ENCODE data around the gene PAPPA2. TPM values are rescaled to one million over a fixed set of nuclear protein-coding genes. Genes with fewer than 3 reads are reported as not detected.
"Not testable (repeated sequence)": the region's sequence is repeated elsewhere in the genome, so short reads cannot be mapped to it uniquely, and the experiment has no call there.

The PAPPA2 gene
- total RNA-seq, 6 donors from 2014 or later = under 0.01 to 2.4 (median 0.45) TPM

GRCh38 chr1:176628775-176629174 lies 165.8 kb downstream of the PAPPA2 start:
- DNase-seq (no peak), ATAC-seq (ENCODE audit: low FRiP score in 2 of 2) (no peak)
- no peak for TF ChIP-seq POLR2A (IDR thresholded peaks at IDR 0.05)
- no peak for TF ChIP-seq POLR2AphosphoS5 (IDR thresholded peaks at IDR 0.05)
- no peak for TF ChIP-seq CTCF (IDR thresholded peaks at IDR 0.05)
- no peak for TF ChIP-seq EP300 (IDR thresholded peaks at IDR 0.05)
- no peaks in the 10 kb centered on the region for H3K4me1 ChIP-seq
- H3K36me3 ChIP-seq = no peaks in the 10 kb centered on the region
- H3K27ac ChIP-seq = no peak overlapping the region
- H3K27me3 ChIP-seq = no peaks in the 10 kb centered on the region
- WGBS, 2 donors = 73 to 76% methylated on average over 2 of the region's 2 CpGs
- H3K4me3 ChIP-seq = no peak overlapping the region
- no peaks in the 10 kb centered on the region for H3K9me3 ChIP-seq

- H3K36me3 ChIP-seq; H3K4me1 ChIP-seq; H3K27ac ChIP-seq; DNase-seq; ATAC-seq (ENCODE audit: low FRiP score in 2 of 2); H3K9me3 ChIP-seq; H3K27me3 ChIP-seq; H3K4me3 ChIP-seq: not testable (repeated sequence)
These were observed 171.8 kb downstream of the PAPPA2 start for GRCh38 chr1:176634733-176635132.

GRCh38 chr1:176638713-176639526 lies 175.9 kb downstream of the PAPPA2 start:
- H3K4me3 ChIP-seq = no peak overlapping the region
- H3K27ac ChIP-seq = no peak overlapping the region
- DNase-seq = no peak
- no peaks in the 10 kb centered on the region for H3K4me1 ChIP-seq
- 64 to 75% methylated on average over 3 of the region's 3 CpGs for WGBS, 2 donors
- H3K9me3 ChIP-seq = no peaks in the 10 kb centered on the region
- no peaks in the 10 kb centered on the region for H3K36me3 ChIP-seq
- TF ChIP-seq EP300 (IDR thresholded peaks at IDR 0.05) (no peak), CTCF (IDR thresholded peaks at IDR 0.05) (no peak), POLR2AphosphoS5 (IDR thresholded peaks at IDR 0.05) (no peak), POLR2A (IDR thresholded peaks at IDR 0.05) (no peak)
- ATAC-seq (ENCODE audit: low FRiP score in 2 of 2) = no peak
- no peaks in the 10 kb centered on the region for H3K27me3 ChIP-seq

GRCh38 chr1:176643536-176643935 lies 180.6 kb downstream of the PAPPA2 start:
- TF ChIP-seq CTCF (IDR thresholded peaks at IDR 0.05) (no peak), POLR2AphosphoS5 (IDR thresholded peaks at IDR 0.05) (no peak), POLR2A (IDR thresholded peaks at IDR 0.05) (no peak), EP300 (IDR thresholded peaks at IDR 0.05) (no peak)
- Histone ChIP-seq H3K4me3 (no peak overlapping the region), H3K36me3 (no peaks in the 10 kb centered on the region), H3K27me3 (no peaks in the 10 kb centered on the region), H3K4me1 (no peaks in the 10 kb centered on the region), H3K9me3 (peaks cover 0 to 2% (median 1%) of the 10 kb centered on the region in 4 donors), H3K27ac (no peak overlapping the region)
- ATAC-seq (ENCODE audit: low FRiP score in 2 of 2) (no peak), DNase-seq (no peak)
- WGBS, 2 donors = 68 to 75% methylated on average over 3 of the region's 3 CpGs

GRCh38 chr1:176648556-176648955 lies 185.6 kb downstream of the PAPPA2 start:
- TF ChIP-seq POLR2AphosphoS5 (IDR thresholded peaks at IDR 0.05) (no peak), CTCF (IDR thresholded peaks at IDR 0.05) (no peak), POLR2A (IDR thresholded peaks at IDR 0.05) (no peak), EP300 (IDR thresholded peaks at IDR 0.05) (no peak)
- Histone ChIP-seq H3K27me3 (no peaks in the 10 kb centered on the region), H3K4me3 (no peak overlapping the region), H3K4me1 (no peaks in the 10 kb centered on the region), H3K36me3 (no peaks in the 10 kb centered on the region), H3K27ac (no peak overlapping the region), H3K9me3 (peaks cover 0 to 12% (median 4%) of the 10 kb centered on the region in 4 donors)
- ATAC-seq (ENCODE audit: low FRiP score in 2 of 2) = no peak
- no peak for DNase-seq
- 68 to 70% methylated on average over 1 of the region's 1 CpG for WGBS, 2 donors
